ENCODE results near the gene PCSK6.

GRCh38 chr15:101426761-101427333 is 62.7 kb downstream of the PCSK6 start:
- no peak for TF ChIP-seq EZH2 (IDR thresholded peaks at IDR 0.05; ENCODE audit: insufficient read depth, poor library complexity, severe bottlenecking)
- no peak for TF ChIP-seq EZH2phosphoT487 (IDR thresholded peaks at IDR 0.05; ENCODE audit: insufficient read depth, low read depth)
